ENCODE measurements around the gene ZCCHC14.

Gene ZCCHC14

DNA sequence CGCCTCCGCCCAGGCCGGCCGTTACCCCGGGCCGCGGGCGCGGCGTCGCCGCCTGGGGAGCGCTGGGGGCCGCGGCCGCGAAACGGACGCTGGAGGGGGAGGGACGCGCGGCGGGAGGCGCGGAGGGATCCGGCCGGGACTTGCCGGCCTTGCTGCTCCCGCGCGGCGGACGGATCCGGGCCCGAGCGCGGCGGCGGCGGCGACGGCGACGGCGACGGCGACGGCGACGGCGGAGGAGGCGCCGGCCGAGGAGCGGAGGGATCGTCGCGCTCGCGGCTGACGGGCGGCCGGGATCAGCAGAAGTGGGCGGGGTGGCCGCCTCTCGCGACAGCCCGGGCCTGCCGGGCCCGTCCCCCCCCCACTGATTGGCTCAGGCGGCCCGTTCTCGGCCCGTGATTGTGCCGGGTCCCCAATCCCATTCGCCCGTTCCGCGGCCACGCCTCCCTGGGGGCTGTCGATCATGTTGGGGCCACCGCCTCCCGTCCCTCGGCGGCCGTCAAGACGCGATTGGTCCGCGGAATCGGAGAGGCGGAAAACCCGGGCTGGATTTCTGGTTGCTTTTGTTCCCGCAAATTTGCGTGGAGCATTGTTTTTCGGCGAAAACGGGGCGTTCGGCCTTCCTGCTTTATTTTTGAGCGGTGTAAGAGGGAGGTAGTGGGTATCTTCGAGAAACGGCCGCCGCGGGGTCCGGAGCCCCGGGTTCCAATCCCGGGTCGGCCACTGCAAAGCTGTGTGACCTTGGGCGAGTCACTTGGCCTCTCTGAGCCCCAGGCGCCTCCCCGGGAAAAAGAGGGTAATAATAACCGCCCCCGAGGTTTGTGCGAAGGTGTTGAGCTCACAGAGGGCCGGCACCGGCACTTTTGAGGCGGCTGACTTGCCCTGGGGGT lies at the start of gene ZCCHC14:
Gene ZCCHC14, minus strand, starts transcription at position 304 of the 887 bp plus-strand sequence. CDS start 786 bp downstream, outside the sequence.
- DNase-seq (ENCODE audit: low spot score) = peak; percentile 97

DNA sequence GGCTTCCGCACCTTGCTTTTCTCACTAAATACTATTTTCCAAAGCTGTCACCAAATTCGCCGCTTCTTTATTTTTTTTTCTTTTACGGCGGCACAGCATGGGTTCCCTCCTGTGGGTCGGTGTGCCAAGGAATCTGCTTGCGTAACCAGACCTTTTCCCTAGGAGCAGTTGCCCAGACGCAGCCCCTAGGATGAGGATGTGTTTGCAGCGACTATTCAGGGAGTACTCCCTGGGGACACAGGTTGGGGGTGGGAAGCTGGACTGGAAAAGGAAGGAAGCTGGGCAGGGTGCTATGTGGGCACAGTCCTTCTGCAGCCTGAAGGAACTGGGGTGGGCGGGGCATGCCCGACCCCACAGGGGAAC lies 49.0 kb upstream of the ZCCHC14 start:
- no peak for DNase-seq (ENCODE audit: low spot score)

DNA sequence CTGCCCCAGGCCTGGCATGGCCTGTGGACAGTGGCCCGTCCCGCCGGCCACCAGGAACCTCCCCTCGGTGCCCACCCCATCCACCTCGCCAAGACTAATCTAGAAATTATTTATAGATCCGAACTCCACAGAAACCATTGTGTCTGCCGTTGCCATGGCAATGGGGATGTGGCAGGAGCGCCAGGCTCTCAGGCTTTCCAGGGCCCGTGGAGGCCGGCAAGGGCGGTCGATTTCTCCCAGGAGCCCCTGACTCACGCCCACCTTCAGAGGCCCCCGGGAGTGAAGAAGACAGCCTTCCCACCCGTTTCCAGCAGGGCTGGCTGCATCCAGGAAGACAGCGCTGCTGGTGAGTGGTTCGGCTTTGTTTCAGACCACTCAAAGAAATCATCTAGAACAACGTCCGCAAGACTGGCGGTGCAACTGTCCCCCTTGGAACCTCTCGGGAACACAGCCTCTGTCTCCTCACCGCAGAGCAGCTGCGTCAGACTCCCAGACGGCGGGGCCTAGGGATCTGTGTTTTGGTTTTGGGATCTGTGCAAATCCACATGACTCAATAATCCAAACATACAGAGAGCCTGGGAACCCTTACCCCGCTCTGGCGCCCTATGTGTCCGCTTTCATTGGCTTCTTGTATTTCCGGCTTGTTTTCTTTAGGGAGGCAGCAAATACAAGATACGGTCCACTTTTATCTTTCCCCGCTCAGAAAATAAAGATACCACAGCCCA lies 48.5 kb upstream of the ZCCHC14 start:
- no peak for DNase-seq (ENCODE audit: low spot score)

DNA sequence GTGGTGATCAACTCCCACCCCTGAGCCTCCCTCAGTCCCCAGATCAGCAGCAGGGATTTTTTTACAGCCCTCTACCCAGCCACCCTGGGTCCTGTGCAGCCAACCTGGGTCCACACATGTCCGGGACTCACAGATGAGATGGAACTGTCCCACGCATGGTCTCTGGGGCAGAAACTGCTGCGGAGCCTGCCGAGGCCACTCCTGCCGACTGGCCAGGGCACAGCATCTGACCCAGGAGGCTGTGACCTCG lies 48.0 kb upstream of the ZCCHC14 start:
- DNase-seq (ENCODE audit: low spot score) = no peak

DNA sequence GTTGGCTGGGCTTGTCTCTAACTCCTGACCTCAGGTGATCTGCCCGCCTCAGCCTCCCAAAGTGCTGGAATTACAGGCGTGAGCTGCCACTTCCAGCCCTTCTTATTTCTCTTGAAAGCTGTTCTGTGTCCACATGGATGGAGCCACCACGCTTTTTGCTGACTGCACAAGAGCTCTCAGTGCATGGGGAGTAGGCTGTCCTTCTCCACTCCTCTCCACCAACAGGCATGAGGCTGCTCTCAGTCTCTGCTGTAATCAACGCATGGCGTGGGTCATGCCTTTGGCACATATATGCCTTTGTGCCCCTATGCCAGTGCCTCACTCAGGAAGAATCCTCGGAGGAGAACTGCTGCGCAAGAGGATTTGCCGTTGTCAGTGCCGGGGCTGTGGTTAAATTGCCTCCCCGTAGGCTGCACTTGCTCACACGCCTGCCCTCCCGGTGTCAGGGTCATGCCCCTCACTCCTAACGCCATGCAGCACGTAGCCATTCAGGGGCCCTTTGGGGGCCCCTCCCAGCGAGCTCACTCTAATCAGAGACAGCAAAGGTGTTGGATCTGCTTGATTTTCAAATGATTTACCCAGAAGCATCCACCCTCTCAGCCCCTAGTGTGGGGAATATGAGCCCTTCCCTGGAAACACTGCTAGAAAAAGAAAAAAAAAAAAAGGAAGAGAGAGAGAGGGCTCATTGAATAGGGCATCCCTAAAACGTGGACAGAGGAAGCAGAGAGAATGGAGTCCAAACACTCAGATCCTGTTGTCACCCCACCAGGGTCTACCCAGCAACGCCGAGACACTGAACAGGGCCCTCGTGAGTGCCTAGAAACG lies 47.5 kb upstream of the ZCCHC14 start:
- DNase-seq (ENCODE audit: low spot score) = no peak

DNA sequence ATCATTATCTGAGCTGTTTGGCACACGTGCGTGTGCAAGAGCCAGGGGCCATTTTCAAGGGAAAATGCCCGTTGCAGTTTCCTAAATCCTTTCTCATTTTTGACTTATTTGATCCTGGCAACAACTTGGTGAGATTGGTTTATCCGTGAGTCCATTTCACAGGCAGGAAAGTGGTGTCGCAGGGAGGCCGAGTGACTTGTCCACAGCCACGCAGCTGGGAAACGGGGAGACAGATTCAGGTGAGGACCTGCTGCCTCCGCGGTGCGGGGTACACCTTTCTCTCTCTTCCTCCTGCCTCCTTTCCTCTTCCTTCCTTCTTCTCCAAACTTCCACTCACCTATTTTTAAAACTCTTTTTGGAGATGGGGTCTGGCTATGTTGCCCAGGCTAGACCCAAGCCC lies 46.3 kb upstream of the ZCCHC14 start:
- no peak for DNase-seq (ENCODE audit: low spot score)

DNA sequence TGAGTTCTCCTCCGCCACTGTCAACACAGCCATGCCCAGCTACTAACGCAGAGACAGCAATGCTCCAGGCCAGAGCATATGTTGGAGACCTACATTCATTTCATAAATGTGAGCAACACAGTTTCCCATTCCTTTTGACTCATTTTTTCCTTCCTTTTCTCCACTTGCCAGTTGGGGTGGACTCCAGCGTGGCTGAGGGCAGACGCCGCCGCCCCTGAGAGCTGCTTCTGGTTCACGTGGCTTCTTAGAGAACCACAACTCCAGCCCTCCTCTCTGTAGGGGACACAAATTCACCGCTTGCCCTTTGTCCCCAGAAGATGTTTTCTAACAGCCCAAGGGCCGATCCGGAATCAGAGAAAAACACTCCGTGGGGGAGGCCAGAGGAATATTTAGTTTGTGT lies 45.8 kb upstream of the ZCCHC14 start:
- DNase-seq (ENCODE audit: low spot score) = no peak

DNA sequence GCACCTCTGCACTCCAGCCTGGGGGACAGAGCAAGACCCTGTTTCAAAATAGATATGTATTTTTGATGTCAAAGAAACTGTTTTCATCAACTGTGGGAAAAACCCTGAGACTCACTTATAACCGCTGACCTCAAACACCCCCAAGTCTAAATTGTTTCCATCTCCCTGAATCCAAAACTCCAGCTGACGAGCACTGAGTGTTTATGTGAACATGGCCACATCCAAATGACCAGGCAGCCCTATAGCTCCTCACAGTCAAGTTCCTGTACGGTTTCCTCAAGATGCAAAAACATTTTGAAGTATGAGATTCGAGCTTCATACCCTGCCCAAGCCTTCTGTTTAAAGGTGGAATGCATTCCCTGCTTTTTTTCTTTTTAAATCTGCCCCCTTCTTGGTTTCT lies 45.3 kb upstream of the ZCCHC14 start:
- DNase-seq (ENCODE audit: low spot score) = no peak

DNA sequence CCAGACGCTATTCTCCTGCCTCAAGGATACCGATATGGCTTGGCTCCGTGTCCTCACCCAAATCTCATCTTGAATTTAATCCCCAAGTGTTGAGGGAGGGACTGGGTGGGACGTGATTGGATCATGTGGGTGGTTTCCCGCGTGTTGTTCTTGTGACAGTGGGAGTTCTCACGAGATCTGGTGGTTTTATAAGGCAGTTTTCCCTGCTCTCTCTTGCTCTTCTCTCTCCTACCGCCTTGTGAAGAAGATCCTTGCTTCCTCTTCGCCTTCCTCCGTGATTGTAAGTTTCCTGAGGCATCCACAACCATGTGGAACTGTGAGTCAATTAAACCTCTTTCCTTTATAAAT lies 43.9 kb upstream of the ZCCHC14 start:
- no peak for DNase-seq (ENCODE audit: low spot score)

DNA sequence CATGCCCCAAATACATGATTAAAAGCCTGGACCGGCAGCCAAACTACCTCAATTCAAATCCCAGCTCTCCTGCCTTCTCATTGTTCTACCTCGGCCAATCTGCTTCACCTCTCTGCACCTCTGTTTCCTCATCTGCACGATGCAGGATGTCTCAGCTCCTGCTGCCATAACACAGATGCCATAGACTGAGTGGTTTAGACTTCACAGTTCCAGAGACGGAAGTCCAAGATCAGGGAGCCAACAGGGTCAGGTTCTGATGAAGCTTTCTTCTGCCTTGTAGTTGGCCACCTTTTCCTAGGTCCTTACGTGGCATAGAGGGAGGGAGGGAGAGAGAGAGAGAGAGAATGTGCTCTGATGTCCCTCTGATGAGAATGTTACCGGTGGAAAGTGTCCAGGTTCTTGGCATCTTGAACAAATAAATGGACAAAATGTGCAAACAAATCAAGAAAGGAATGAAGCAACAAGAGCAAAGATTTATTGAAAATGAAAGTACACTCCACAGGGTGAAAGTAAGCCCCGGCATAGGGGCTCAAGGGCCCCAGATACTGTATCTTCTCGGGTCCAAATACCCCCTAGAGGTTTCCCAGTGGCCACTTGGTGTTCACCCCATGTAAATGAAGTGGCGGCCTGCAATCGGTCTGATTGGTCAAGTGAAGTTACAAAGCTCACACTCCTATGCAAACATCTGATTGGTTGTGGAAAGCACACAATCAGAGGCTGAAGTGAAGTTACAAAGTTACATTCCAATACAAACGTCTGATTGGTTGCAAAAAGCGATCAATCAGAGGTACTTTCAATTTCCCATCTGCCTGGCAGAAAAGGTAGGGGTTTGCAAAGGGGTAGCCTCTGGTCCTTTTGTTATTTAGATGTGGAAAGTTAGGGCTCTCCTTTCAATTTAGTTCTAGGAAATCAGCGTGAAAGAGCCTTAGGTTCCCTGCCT lies 43.3 kb upstream of the ZCCHC14 start:
- no peak for DNase-seq (ENCODE audit: low spot score)

DNA sequence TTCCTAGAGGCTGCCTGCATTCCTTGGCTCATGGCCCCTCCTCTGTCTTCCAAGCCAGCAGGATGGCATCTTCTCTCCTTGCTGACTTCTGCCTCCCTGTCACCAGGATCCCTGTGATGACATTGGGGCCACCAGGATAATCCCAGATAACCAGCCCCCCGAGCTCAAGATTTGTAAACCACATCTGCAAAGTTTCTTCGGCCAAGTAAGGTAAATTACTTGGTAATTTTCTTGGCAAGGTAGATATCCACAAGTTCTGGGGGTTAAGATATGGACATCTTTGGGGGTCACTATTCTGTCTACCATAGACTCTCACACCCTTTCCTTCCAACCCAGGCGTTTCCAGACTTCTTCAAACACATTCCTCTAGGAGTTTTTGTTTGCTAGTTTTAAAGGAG lies 42.6 kb upstream of the ZCCHC14 start:
- no peak for DNase-seq (ENCODE audit: low spot score)

DNA sequence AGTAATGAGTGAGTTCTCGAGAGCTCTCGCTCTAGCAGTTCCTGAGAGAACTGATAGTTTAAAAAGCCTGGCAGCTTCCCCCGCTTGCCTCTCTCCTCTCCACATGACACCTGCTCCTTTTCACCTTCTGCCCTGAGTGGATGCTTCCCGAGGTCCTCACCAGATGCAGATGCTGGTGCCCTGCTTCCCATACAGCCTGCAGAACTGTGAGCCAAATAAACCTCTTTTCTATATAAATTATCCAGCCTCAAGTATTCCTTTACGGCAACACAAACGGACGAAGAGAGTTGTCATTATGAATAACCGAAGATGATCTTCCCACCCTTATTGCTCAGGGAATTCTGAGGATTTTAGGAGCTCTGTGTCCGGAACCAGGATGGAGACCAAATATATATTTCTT lies 41.9 kb upstream of the ZCCHC14 start:
- no peak for DNase-seq (ENCODE audit: low spot score)

DNA sequence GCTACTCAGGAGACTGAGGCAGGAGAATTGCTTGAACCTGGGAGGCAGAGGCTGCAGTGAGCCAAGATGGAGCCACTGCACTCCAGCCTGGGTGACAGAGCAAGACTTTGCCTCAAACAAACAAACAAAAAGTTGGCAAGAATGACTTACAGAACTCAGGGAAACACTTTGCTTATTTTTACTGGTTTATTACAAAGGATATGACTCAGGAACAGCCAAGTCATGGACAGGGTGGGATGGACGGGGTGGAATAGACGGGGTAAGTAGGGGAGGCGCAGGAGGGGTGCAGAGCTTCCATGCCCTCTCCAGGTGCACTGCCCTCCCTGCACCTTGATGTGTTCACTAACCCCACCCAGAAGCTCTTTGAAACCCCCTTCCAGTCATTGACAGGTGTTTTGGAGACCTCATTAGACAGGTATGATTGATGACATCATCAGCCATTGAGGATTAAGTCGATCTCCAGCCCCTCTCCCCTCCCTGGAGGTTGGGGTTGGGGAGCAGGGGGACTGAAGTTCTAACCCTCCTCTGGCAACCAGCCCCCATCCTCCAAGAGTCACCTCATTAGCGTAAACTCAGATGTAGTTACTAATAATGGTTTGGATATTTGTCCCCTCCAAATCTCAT lies 41.3 kb upstream of the ZCCHC14 start:
- DNase-seq (ENCODE audit: low spot score) = no peak

DNA sequence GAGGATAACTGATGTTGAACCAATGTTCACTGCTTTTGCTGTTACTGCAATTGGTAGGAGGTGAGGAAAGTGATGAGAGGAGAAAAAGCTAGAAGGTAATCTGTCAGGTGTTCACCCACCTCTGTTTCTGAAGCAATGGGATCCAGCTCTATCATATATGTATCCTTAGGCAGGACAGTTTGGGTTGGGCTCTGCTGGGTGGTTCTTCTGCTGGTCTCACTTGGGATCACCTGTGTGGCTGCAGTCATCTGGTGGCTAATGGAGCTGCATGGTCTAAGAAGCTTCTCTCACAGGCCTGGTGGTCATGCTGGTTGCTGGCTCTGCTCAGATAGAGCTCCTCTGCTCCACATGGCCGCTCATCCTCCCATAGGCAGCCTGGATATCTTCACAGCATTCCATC lies 40.2 kb upstream of the ZCCHC14 start:
- no peak for DNase-seq (ENCODE audit: low spot score)

DNA sequence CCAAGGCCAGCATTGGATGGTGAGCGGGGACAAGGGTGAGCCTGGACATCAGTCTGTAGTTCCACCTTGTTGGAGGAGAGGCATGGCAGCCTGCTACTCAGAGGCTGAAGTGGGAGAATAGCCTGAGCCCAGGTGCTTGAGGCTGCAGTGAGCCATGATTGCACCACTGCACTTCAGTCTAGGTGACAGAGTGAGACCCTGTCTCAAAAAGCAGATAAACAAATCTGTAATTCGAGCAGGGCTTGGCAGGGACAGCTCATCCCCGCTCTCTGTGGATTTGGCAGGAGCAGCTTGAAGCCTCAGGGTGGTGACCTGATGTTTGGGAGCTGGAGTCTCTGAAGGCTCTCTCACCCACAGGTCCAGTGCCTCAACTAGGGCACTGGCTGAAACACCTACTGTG lies 38.6 kb upstream of the ZCCHC14 start:
- no peak for DNase-seq (ENCODE audit: low spot score)

DNA sequence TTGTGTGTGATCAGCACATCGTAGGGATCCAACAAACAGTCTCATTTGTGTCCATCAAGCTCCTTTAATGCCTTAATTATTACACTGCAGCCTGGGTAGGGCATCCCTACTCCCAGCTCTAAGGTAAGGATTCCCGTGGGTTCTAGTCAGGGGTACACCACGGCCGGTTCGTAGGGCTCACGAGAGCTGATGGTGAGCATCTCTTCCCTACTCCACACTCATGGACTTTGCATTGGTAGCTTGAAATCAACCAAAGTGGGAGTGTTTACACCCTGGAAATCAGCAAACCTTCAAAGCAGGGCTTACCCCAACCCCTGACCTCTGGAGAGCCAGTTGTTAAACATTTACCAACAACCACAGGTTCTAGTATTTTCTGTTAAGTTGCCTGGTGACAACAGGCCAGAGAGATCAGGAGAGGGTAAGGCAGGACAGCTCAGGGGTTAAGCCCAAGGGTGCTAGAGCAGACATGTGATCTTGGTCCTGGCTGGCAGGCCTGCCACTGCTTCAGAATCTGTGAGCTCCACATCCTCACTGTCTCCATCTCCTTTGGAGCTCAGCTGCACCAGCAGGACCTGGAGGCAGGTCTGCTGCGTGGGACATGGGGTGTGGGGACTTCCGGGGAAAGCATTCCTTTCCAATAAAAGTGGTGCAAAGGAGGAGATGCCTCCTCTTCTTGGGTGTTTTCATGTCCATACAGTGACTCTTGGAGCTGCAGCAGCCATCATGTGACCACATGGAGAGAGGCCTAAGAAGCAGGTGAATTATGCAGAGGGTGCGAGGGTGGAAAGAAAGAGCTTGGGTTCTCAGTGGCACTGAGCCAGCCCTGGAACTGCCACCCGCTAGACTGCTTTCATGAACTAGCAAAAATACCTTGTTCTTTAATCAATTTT lies 36.1 kb upstream of the ZCCHC14 start:
- no peak for DNase-seq (ENCODE audit: low spot score)

DNA sequence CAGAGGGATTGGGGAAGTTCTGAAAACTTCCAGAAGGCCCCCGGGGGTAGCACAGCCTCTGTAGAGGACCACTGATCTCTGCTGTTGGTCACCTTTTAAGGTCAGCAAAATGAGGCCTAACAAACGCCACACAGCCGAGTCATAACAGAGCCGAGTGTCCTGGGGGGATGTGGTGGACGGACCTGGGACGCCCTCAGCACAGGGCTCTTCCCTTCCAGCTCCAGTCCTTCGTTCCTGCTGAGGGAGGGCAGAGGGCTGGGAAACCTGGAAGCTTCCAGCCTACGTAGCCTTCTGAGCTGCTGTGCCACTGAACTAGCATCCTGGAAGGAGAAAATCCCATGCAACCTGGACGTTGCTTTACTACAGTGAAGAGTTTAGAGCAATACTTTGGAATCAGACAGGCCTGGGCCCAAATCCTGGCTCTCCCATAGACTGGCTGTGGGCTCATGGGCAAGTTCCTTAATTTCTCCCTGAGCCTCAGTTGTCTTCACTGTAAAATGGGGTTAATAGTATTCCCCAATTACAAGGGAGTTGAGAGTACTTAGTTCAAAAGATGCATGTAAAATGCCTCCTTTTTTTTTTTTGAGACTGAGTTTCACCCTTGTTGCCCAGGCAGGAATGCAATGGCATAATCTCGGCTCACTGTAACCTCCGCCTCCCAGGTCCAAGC lies 34.4 kb upstream of the ZCCHC14 start:
- DNase-seq (ENCODE audit: low spot score) = no peak

DNA sequence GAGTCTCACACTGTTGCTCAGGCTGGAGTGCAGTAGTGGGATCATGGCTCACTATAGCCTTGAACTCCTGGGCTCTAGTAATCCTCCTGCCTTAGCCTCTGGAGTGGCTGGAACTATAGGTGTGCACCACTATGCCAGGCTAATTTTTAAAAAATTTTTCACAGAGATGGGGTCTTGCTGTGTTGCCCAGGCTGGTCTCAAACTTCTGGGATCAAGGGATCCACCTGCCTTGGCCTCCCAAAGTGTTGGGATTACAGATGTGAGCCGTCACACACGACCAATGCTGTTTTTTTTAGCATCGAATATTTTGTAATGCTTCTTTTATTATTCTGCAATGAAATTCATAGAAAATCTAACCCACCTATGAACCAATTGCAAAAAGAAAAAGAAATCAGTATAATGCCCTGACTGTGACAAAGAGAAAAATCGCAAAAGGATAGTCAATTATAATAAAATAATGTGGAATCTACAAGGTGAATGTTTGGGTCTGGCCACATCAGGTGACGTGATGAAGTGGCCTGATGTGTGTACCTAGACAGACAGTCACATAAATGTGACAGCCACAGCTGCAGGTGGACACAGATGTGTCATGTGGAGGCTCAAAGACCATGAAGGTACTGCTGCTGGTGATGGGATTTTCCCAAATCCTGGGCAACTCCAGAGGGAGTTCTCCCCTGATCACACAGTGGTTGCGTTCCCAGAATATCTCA lies 33.6 kb upstream of the ZCCHC14 start:
- DNase-seq (ENCODE audit: low spot score) = no peak

DNA sequence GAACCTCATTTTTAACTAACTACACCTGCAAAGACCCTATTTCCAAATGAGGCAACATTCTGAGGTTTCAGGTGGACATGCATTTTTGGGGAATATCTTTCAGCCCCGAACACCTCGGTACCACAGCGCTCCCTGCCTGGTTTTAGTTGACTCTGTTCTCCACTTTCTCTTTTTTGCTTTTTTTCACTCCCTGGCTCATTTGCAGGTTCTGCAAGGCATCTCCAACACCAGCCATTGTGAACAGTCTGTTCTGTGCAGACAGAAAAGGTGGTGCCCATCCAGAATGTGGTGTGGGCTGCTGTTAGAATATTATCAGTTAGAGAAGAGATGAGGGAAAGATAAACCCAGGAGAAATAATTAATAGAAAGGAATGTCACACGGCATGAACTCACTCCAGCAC lies 32.5 kb upstream of the ZCCHC14 start:
- no peak for DNase-seq (ENCODE audit: low spot score)

Data from D341Med (cell line).